Measurements from ENCODE around the gene PRKAA1.
"Not testable (repeated sequence)": the region's sequence is repeated elsewhere in the genome, so short reads cannot be mapped to it uniquely, and the experiment has no call there.

PRKAA1 gene

GRCh38 chr5:40720069-40720468 lies 78.1 kb downstream of the PRKAA1 start:
- no peak for DNase-seq

- no peak for DNase-seq
Measured at GRCh38 chr5:40717281-40717680, 80.9 kb downstream of the PRKAA1 start.

DNA sequence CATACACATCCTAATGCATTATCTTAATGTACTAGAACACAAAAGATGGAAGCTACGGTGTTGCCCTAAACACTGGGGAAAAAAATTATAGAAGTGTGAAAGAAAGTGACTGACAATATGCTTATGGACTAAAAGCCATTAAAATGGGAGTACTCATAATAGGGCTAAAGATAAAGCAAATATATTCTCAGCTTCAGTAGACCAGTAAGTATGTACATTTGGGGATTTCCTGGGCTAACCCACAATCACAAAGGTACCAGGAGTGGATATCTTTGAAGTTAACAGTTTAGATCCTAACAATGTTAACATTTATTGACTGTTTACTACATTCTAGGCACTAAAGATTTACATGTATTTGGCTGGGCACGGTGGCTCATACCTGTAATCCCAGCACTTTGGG lies 81.6 kb downstream of the PRKAA1 start:
- no peak for DNase-seq

DNA sequence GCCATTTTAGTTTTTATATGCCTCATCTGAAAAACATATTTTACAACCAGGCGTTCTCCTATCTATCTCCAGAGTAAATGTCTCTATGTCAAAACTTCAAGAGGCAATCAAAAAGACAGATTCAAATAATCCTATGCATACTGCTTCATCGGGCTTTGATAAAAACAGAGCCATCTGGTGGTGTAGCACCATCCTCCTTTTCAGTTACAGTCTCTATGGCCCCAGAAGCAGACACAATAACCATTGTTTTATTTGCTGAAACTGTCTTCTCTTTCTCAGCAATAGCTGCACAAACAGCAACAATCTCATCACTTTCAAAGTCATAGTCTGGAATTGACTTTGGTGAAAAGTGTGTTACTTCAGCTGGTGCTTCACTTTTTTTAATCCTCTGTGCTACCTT lies 82.2 kb downstream of the PRKAA1 start:
- no peak for DNase-seq

DNA sequence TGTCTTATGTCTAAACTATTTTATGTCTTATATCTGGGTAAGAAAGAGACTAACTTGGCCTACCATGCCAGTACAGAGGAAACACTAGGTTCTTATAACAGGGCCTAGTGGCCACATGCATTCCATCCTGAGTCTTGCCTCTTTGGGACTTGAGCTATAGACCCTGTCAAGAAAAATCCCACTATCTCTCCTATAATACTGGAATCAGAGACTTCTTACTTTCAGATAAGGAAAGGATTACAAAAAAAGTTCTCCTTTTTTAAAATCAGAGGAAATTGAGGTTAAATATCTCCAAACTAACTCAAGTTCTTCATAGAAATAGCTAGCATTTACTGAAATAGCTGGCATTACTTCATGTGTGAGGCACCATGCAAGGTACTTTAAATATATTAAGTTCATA lies 84.2 kb downstream of the PRKAA1 start:
- no peak for DNase-seq

- not testable (repeated sequence) for DNase-seq
Measured at GRCh38 chr5:40710575-40710974, 87.6 kb downstream of the PRKAA1 start.

All from suppressor macrophage treated with lipopolysaccharide for 4 hours (primary cell).